Measurements from ENCODE around the gene SF3A1.

Gene SF3A1

DNA sequence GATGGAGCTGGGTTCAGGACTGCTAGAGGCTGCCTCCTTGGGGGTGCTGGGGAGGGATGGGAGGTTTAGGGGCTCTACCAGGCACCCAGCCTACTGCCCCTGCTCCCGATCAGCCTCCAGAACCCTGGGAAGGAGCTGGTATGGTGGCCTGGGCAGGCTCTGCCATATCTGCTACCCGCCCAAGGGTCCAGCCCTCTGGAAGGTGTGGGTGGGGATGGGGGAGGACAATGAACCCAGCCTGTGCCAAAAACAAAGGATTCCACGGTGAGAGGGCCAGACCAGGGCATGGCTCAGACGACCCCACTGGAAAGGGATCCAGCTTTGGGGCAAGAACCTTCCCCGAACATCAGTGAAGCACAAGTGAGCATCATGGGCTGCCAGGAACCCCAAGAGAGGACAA is 70.4 kb downstream of the SF3A1 start:
- no peak overlapping the region for H3K4me3 ChIP-seq (ENCODE audit: low read depth, low read length)
- TF ChIP-seq CTCF (IDR thresholded peaks at IDR 0.05; ENCODE audit: low read depth, low read length): no peak

DNA sequence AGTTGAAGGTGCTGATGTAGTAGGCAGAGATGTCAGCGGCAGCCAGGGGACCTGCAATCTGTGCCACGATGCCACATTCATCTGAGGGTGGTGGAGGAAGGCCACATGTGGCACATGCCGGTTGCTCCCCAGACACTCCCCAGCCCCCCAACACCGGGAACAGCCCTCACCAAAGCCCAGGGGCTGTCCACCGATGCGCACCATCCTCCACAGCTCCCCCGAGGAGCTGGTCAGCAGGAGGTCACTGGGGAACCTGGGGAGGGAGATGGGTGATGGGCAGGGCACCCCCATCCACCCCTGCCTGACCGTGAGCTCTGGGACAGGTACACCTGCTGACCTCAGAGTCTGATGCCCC is 70.9 kb downstream of the SF3A1 start:
- no peak overlapping the region for H3K4me3 ChIP-seq (ENCODE audit: low read depth, low read length)
- TF ChIP-seq CTCF (IDR thresholded peaks at IDR 0.05; ENCODE audit: low read depth, low read length): no peak

GRCh38 chr22:30285176-30285845 is 71.4 kb downstream of the SF3A1 start:
- no peak overlapping the region for H3K4me3 ChIP-seq (ENCODE audit: low read depth, low read length)
- no peak for TF ChIP-seq CTCF (IDR thresholded peaks at IDR 0.05; ENCODE audit: low read depth, low read length)

- H3K4me3 ChIP-seq (ENCODE audit: low read depth, low read length): no peak overlapping the region
- no peak for TF ChIP-seq CTCF (IDR thresholded peaks at IDR 0.05; ENCODE audit: low read depth, low read length)
Observed at GRCh38 chr22:30284666-30285065, 72.0 kb downstream of the SF3A1 start.

GRCh38 chr22:30284172-30284571 is 72.5 kb downstream of the SF3A1 start:
- H3K4me3 ChIP-seq (ENCODE audit: low read depth, low read length): no peak overlapping the region
- no peak for TF ChIP-seq CTCF (IDR thresholded peaks at IDR 0.05; ENCODE audit: low read depth, low read length)

- no peak overlapping the region for H3K4me3 ChIP-seq (ENCODE audit: low read depth, low read length)
- TF ChIP-seq CTCF (IDR thresholded peaks at IDR 0.05; ENCODE audit: low read depth, low read length): no peak
Observed at GRCh38 chr22:30283342-30283741, 73.4 kb downstream of the SF3A1 start.

DNA sequence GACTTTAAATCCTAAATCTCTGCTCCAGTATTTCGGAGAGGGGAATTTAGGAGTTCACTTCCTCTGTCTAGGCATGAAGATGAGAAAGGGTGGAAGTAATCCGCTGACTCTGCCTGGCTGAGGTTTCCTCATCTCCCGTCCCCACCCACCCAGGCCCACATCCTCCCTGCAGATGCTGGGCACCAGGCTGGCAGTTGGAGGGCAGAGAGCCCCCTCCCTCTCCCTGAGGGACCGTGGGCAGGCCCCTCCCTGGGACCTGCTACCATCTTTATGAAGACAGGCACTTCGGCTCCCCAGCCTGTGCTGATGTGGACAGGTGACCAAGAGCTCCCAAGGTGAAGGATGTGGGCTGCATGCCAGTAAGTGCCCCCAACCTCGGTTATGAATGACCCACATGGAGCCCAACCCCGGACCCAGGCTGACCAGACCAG is 74.1 kb downstream of the SF3A1 start:
- H3K4me3 ChIP-seq (ENCODE audit: low read depth, low read length): no peak overlapping the region
- TF ChIP-seq CTCF (IDR thresholded peaks at IDR 0.05; ENCODE audit: low read depth, low read length): no peak

Data from WI38 (cell line).